ENCODE data around the gene RASA2. TPM values are rescaled to one million over a fixed set of nuclear protein-coding genes. Genes with fewer than 3 reads are reported as not detected.

RASA2 gene
- total and polyA plus RNA-seq, 2 of the 8 experiments (the other 6 are each of a cell fraction or from before 2014, with no cell fraction given), result 3.5 to 15.9 TPM

GRCh38 chr3:141526709-141527108, 39.9 kb downstream of the RASA2 start:
- Histone ChIP-seq H3K36me3 (ENCODE audit: control insufficient read depth in 2 of 4, insufficient read depth in 4 of 4, low read length in 3 of 4) (no peaks in the 10 kb centered on the region; a peak in 3 of 8 replicates), H3K4me1 (replicated peaks in 1 of 4; ENCODE audit: control insufficient read depth in 3 of 4, insufficient read depth in 4 of 4, low read length in 3 of 4) (no peaks in the 10 kb centered on the region; a peak in 1 of 7 replicates), H4K20me1 (replicated peaks in 1 of 2; ENCODE audit: control insufficient read depth in 1 of 2, insufficient read depth in 2 of 2, low read length in 2 of 2) (peaks cover 3 to 5% of the 10 kb centered on the region in 2 experiments), H2BK20ac (ENCODE audit: low read length) (no peak overlapping the region), H3K27me3 (replicated peaks in 1 of 4; ENCODE audit: control insufficient read depth in 3 of 4, extremely low read depth in 1 of 4, insufficient read depth in 3 of 4, low read length in 3 of 4) (no peaks in the 10 kb centered on the region), H2AFZ (ENCODE audit: low read length) (no peak overlapping the region), H2BK120ac (replicated peaks; ENCODE audit: low read depth, low read length) (no peak overlapping the region), H3K79me2 (ENCODE audit: control insufficient read depth in 1 of 2, insufficient read depth in 2 of 2, low read length in 2 of 2) (no peaks in the 10 kb centered on the region), H3K4me3 (ENCODE audit: extremely low read depth in 1 of 4, insufficient read depth in 2 of 4, low read depth in 3 of 4, low read length in 4 of 4) (no peak overlapping the region), H3K23ac (ENCODE audit: insufficient read length) (no peak overlapping the region), H3K9ac (replicated peaks in 1 of 4; ENCODE audit: extremely low read depth in 1 of 4, low read depth in 3 of 4, low read length in 3 of 4) (no peak overlapping the region; a peak in 1 of 7 replicates), H2BK12ac (ENCODE audit: low read depth, low read length) (no peak overlapping the region), H2BK15ac (ENCODE audit: low read length) (no peak overlapping the region), H3K9me3 (ENCODE audit: insufficient read depth in 2 of 2, low read depth in 1 of 2, low read length in 1 of 2) (no peaks in the 10 kb centered on the region), H3K14ac (ENCODE audit: insufficient read length) (no peak overlapping the region), H3K4me2 (ENCODE audit: insufficient read depth in 1 of 2, low read depth in 2 of 2, low read length in 2 of 2) (no peak overlapping the region), H3K18ac (ENCODE audit: extremely low read depth, low read length) (no peak overlapping the region), H3K4ac (replicated peaks; ENCODE audit: insufficient read length, low read depth, low read length) (no peak overlapping the region), H3K23me2 (ENCODE audit: low read depth, low read length) (no peaks in the 10 kb centered on the region), H3K56ac (replicated peaks; ENCODE audit: insufficient read length, low read depth, low read length) (no peak overlapping the region), H2AK5ac (ENCODE audit: low read depth, low read length) (no peak overlapping the region), H4K5ac (ENCODE audit: insufficient read length, low read depth, low read length) (no peak overlapping the region), H2BK5ac (ENCODE audit: low read depth, low read length) (no peak overlapping the region), H3K79me1 (ENCODE audit: low read depth, low read length) (no peaks in the 10 kb centered on the region), H3K27ac (ENCODE audit: low read depth, low read length) (no peak overlapping the region), H4K91ac (replicated peaks; ENCODE audit: insufficient read length, low read length) (no peak overlapping the region), H4K8ac (ENCODE audit: extremely low read depth, insufficient read depth, low read length) (no peak overlapping the region)
- no peak for FAIRE-seq
- ChIA-PET POLR2A (ENCODE audit: partially characterized antibody) (no interaction called here), CTCF (ENCODE audit: partially characterized antibody) (interaction anchor here (1.0 kb wide), 1 partner anchor 67 kb away, joined by 3 read pairs; no protein-coding TSS in a partner anchor)
- DNase-seq (ENCODE audit: low read depth in 1 of 2, low spot score in 2 of 2), result no peak
- TF ChIP-seq, protein P1, sequence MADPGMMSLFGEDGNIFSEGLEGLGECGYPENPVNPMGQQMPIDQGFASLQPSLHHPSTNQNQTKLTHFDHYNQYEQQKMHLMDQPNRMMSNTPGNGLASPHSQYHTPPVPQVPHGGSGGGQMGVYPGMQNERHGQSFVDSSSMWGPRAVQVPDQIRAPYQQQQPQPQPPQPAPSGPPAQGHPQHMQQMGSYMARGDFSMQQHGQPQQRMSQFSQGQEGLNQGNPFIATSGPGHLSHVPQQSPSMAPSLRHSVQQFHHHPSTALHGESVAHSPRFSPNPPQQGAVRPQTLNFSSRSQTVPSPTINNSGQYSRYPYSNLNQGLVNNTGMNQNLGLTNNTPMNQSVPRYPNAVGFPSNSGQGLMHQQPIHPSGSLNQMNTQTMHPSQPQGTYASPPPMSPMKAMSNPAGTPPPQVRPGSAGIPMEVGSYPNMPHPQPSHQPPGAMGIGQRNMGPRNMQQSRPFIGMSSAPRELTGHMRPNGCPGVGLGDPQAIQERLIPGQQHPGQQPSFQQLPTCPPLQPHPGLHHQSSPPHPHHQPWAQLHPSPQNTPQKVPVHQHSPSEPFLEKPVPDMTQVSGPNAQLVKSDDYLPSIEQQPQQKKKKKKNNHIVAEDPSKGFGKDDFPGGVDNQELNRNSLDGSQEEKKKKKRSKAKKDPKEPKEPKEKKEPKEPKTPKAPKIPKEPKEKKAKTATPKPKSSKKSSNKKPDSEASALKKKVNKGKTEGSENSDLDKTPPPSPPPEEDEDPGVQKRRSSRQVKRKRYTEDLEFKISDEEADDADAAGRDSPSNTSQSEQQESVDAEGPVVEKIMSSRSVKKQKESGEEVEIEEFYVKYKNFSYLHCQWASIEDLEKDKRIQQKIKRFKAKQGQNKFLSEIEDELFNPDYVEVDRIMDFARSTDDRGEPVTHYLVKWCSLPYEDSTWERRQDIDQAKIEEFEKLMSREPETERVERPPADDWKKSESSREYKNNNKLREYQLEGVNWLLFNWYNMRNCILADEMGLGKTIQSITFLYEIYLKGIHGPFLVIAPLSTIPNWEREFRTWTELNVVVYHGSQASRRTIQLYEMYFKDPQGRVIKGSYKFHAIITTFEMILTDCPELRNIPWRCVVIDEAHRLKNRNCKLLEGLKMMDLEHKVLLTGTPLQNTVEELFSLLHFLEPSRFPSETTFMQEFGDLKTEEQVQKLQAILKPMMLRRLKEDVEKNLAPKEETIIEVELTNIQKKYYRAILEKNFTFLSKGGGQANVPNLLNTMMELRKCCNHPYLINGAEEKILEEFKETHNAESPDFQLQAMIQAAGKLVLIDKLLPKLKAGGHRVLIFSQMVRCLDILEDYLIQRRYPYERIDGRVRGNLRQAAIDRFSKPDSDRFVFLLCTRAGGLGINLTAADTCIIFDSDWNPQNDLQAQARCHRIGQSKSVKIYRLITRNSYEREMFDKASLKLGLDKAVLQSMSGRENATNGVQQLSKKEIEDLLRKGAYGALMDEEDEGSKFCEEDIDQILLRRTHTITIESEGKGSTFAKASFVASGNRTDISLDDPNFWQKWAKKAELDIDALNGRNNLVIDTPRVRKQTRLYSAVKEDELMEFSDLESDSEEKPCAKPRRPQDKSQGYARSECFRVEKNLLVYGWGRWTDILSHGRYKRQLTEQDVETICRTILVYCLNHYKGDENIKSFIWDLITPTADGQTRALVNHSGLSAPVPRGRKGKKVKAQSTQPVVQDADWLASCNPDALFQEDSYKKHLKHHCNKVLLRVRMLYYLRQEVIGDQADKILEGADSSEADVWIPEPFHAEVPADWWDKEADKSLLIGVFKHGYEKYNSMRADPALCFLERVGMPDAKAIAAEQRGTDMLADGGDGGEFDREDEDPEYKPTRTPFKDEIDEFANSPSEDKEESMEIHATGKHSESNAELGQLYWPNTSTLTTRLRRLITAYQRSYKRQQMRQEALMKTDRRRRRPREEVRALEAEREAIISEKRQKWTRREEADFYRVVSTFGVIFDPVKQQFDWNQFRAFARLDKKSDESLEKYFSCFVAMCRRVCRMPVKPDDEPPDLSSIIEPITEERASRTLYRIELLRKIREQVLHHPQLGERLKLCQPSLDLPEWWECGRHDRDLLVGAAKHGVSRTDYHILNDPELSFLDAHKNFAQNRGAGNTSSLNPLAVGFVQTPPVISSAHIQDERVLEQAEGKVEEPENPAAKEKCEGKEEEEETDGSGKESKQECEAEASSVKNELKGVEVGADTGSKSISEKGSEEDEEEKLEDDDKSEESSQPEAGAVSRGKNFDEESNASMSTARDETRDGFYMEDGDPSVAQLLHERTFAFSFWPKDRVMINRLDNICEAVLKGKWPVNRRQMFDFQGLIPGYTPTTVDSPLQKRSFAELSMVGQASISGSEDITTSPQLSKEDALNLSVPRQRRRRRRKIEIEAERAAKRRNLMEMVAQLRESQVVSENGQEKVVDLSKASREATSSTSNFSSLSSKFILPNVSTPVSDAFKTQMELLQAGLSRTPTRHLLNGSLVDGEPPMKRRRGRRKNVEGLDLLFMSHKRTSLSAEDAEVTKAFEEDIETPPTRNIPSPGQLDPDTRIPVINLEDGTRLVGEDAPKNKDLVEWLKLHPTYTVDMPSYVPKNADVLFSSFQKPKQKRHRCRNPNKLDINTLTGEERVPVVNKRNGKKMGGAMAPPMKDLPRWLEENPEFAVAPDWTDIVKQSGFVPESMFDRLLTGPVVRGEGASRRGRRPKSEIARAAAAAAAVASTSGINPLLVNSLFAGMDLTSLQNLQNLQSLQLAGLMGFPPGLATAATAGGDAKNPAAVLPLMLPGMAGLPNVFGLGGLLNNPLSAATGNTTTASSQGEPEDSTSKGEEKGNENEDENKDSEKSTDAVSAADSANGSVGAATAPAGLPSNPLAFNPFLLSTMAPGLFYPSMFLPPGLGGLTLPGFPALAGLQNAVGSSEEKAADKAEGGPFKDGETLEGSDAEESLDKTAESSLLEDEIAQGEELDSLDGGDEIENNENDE (IDR thresholded peaks at IDR 0.05; ENCODE audit: insufficient replicate concordance, low read length), result no peak

Measured in H1 (cell line).